Muscle layer of duodenum (tissue), 2 donors: Measurements from ENCODE around the gene LMBR1L.
"Not testable (repeated sequence)": the region's sequence is repeated elsewhere in the genome, so short reads cannot be mapped to it uniquely, and the experiment has no call there.

Experiments
- H3K27ac ChIP-seq: one replicate; pipeline ENCODE4 v1.7.0; 2013; ENCODE audit warnings: mild to moderate bottlenecking, low read length
- H3K27me3 ChIP-seq: one replicate; pipeline ENCODE4 v1.7.0; 2013; ENCODE audit warnings: low read depth, mild to moderate bottlenecking, control low read depth, low read length
- H3K36me3 ChIP-seq, 2 donors: one replicate each; pipeline ENCODE4 v1.7.0; 2013; ENCODE audit warnings: low read length in 2 of 2, control low read depth in 1 of 2, mild to moderate bottlenecking in 1 of 2; ENCODE audit not compliant: insufficient read depth in 2 of 2, control insufficient read depth in 1 of 2
- H3K4me1 ChIP-seq, 2 donors: one replicate each; pipeline ENCODE4 v1.7.0; 2013; ENCODE audit warnings: low read length in 2 of 2, mild to moderate bottlenecking in 2 of 2, control low read depth in 1 of 2, moderate library complexity in 1 of 2; ENCODE audit not compliant: insufficient read depth in 2 of 2, control insufficient read depth in 1 of 2
- H3K4me3 ChIP-seq, 2 donors: one replicate each; pipeline ENCODE4 v1.7.0; 2013; ENCODE audit warnings: low read length in 2 of 2, low read depth in 1 of 2, mild to moderate bottlenecking in 1 of 2
- H3K9me3 ChIP-seq, 2 donors: one replicate each; pipeline ENCODE4 v1.7.0; 2013; ENCODE audit warnings: low read length in 2 of 2, control low read depth in 1 of 2, mild to moderate bottlenecking in 1 of 2; ENCODE audit not compliant: control insufficient read depth in 1 of 2
- donor health status: healthy.

LMBR1L gene

GRCh38 chr12:49110464-49111155, at the start of gene LMBR1L:
TSS of gene LMBR1L (minus strand) at chr12:49110847. CDS start at chr12:49110555, 292 bp downstream.
- Histone ChIP-seq H3K4me3 (peak within 1 kb of the TSS; percentile 74 to 89), H3K9me3 (no peaks in the 10 kb centered on the region), H3K27me3 (no peaks in the 10 kb centered on the region), H3K27ac (peak within 1 kb of the TSS; percentile 90), H3K4me1 (peaks cover 10 to 34% of the 10 kb centered on the region in 2 donors), H3K36me3 (peaks cover 9 to 11% of the 10 kb centered on the region in 2 donors)

- Histone ChIP-seq H3K4me3 (no peak overlapping the region), H3K27me3 (no peaks in the 10 kb centered on the region), H3K4me1 (no peaks in the 10 kb centered on the region), H3K27ac (no peak overlapping the region), H3K9me3 (no peaks in the 10 kb centered on the region), H3K36me3 (no peaks in the 10 kb centered on the region)
These were observed 49.8 kb upstream of the LMBR1L start for GRCh38 chr12:49160399-49160798.

- no peaks in the 10 kb centered on the region for H3K36me3 ChIP-seq
- no peaks in the 10 kb centered on the region for H3K27me3 ChIP-seq
- no peak overlapping the region for H3K27ac ChIP-seq
- H3K4me3 ChIP-seq = no peak overlapping the region
- no peaks in the 10 kb centered on the region for H3K4me1 ChIP-seq
- no peaks in the 10 kb centered on the region for H3K9me3 ChIP-seq
These were observed 43.6 kb upstream of the LMBR1L start for GRCh38 chr12:49154221-49154620.

- H3K27ac ChIP-seq = no peak overlapping the region
- no peaks in the 10 kb centered on the region for H3K27me3 ChIP-seq
- H3K9me3 ChIP-seq = no peaks in the 10 kb centered on the region
- no peak overlapping the region for H3K4me3 ChIP-seq
- H3K4me1 ChIP-seq = no peaks in the 10 kb centered on the region
- H3K36me3 ChIP-seq = no peaks in the 10 kb centered on the region
These were observed 36.7 kb upstream of the LMBR1L start for GRCh38 chr12:49147384-49147783.

GRCh38 chr12:49146406-49146805, 35.8 kb upstream of the LMBR1L start:
- Histone ChIP-seq H3K27ac (no peak overlapping the region), H3K9me3 (no peaks in the 10 kb centered on the region), H3K4me1 (no peaks in the 10 kb centered on the region), H3K36me3 (no peaks in the 10 kb centered on the region), H3K4me3 (no peak overlapping the region), H3K27me3 (no peaks in the 10 kb centered on the region)

GRCh38 chr12:49144384-49144783, 33.7 kb upstream of the LMBR1L start:
- Histone ChIP-seq H3K9me3 (no peaks in the 10 kb centered on the region), H3K27ac (no peak overlapping the region), H3K27me3 (no peaks in the 10 kb centered on the region), H3K36me3 (no peaks in the 10 kb centered on the region), H3K4me3 (no peak overlapping the region), H3K4me1 (no peaks in the 10 kb centered on the region)

- Histone ChIP-seq H3K27ac (no peak overlapping the region), H3K27me3 (no peaks in the 10 kb centered on the region), H3K4me1 (no peaks in the 10 kb centered on the region), H3K36me3 (no peaks in the 10 kb centered on the region), H3K4me3 (no peak overlapping the region), H3K9me3 (no peaks in the 10 kb centered on the region)
These were observed 28.4 kb upstream of the LMBR1L start for GRCh38 chr12:49138999-49139398.

- Histone ChIP-seq H3K4me1 (no peaks in the 10 kb centered on the region), H3K27ac (no peak overlapping the region), H3K4me3 (no peak overlapping the region), H3K27me3 (no peaks in the 10 kb centered on the region), H3K9me3 (no peaks in the 10 kb centered on the region), H3K36me3 (no peaks in the 10 kb centered on the region)
These were observed 27.9 kb upstream of the LMBR1L start for GRCh38 chr12:49138587-49138986.

- Histone ChIP-seq H3K36me3 (no peaks in the 10 kb centered on the region), H3K27ac (no peak overlapping the region), H3K27me3 (no peaks in the 10 kb centered on the region), H3K4me3 (no peak overlapping the region), H3K9me3 (no peaks in the 10 kb centered on the region), H3K4me1 (peaks cover 0 to 5% of the 10 kb centered on the region in 2 donors)
These were observed 26.8 kb upstream of the LMBR1L start for GRCh38 chr12:49137476-49137875.

- H3K9me3 ChIP-seq, H3K4me1 ChIP-seq, H3K27ac ChIP-seq: not testable (repeated sequence)
These were observed 26.4 kb upstream of the LMBR1L start for GRCh38 chr12:49136997-49137396.

GRCh38 chr12:49133590-49133989, 22.9 kb upstream of the LMBR1L start:
- Histone ChIP-seq H3K27me3 (no peaks in the 10 kb centered on the region), H3K36me3 (peaks cover 14 to 18% of the 10 kb centered on the region in 2 donors), H3K9me3 (no peaks in the 10 kb centered on the region), H3K4me3 (no peak overlapping the region), H3K27ac (no peak overlapping the region), H3K4me1 (peaks cover 0 to 25% of the 10 kb centered on the region in 2 donors)

More at GRCh38 chr12:49136997-49137396, 26.4 kb upstream of the LMBR1L start:
- not testable (repeated sequence) for H3K36me3 ChIP-seq, H3K27me3 ChIP-seq, H3K4me3 ChIP-seq

- Histone ChIP-seq H3K4me3 (no peak overlapping the region), H3K27ac (no peak overlapping the region), H3K27me3 (no peaks in the 10 kb centered on the region)
These were observed 22.4 kb upstream of the LMBR1L start for GRCh38 chr12:49133014-49133413.

More at GRCh38 chr12:49133014-49133413, 22.4 kb upstream of the LMBR1L start:
- Histone ChIP-seq H3K4me1 (peaks cover 0 to 25% of the 10 kb centered on the region in 2 donors), H3K9me3 (no peaks in the 10 kb centered on the region), H3K36me3 (peaks cover 15 to 19% of the 10 kb centered on the region in 2 donors)
